Astrocyte of the cerebellum (primary cell): Measurements from ENCODE around the gene TGM4.
"Not testable (repeated sequence)": the region's sequence is repeated elsewhere in the genome, so short reads cannot be mapped to it uniquely, and the experiment has no call there.

Experiments used
- DNase-seq: peaks from one replicate; pipeline ENCODE4 v3.0.0-alpha.2; 2011; ENCODE audit warnings: low read depth
- H3K4me3 ChIP-seq: 2 replicates; pipeline ENCODE4 v1.5.1; 2011; ENCODE audit warnings: mild to moderate bottlenecking, low read depth, low read length, moderate library complexity
- CTCF ChIP-seq: IDR thresholded peaks from 2 replicates; pipeline ENCODE4 v1.5.1; 2012; ENCODE audit warnings: low read length, low read depth, moderate library complexity, mild to moderate bottlenecking; ENCODE audit errors: missing control alignments
- in situ Hi-C: cut with HindIII; loops from 2 replicates; pipeline ENCODE4 v1.10.0; 2017; ENCODE audit warnings: low sequenced_read_pairs

Gene TGM4

GRCh38 chr3:44835684-44836083 is 38.7 kb upstream of the TGM4 start:
- TF ChIP-seq CTCF: no peak
- DNase-seq: no peak
- no peak overlapping the region for H3K4me3 ChIP-seq
- in situ Hi-C loops: no loop called here

DNA sequence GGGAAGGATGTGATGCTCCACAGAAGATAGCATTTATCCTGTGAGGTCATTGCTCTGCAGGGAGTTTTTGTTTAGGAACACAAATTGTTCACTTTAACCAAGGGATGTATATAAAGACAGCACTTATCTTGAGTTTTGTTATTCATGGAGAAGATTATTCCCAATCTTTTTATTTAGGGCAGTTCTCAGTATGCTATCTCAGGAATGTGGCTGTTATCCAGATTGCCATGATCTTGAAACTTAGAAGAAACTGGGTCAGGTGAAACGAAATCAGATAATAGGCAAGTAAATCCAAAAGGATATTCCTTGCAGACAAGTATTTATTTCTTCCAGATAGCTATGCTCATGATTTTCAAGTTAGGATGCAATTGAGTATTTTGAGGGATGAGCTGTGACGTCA is 32.0 kb upstream of the TGM4 start:
- no peak for TF ChIP-seq CTCF
- no peak for DNase-seq
- no peak overlapping the region for H3K4me3 ChIP-seq
- in situ Hi-C loops: no loop called here

GRCh38 chr3:44845528-44846520 is 28.6 kb upstream of the TGM4 start:
- in situ Hi-C loops: no loop called here
- DNase-seq: no peak
- H3K4me3 ChIP-seq: no peak overlapping the region
- no peak for TF ChIP-seq CTCF

DNA sequence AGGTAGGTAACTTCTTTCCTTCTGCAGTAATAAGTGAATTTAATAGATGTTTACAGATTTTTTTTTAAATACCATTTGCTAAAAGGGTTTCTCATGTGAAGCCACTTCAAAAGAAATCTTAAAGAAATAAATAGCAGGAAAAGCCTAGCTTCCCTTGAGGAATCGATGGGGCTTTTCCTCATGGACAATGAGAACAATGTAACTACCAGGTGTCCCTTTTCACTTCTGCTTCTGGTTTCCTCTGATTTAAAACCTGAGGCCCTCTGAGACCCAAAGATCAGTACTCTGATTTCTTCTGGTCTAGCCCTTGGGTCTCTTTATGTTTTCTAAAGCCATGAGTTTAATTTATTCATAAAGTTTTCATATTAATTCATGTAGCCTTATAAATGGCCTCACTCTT is 25.8 kb upstream of the TGM4 start:
- in situ Hi-C loops: no loop called here
- TF ChIP-seq CTCF: no peak
- no peak for DNase-seq
- no peak overlapping the region for H3K4me3 ChIP-seq

- DNase-seq, H3K4me3 ChIP-seq, in situ Hi-C loops: not testable (repeated sequence)
Observed at GRCh38 chr3:44856663-44857062, 17.7 kb upstream of the TGM4 start.

DNA sequence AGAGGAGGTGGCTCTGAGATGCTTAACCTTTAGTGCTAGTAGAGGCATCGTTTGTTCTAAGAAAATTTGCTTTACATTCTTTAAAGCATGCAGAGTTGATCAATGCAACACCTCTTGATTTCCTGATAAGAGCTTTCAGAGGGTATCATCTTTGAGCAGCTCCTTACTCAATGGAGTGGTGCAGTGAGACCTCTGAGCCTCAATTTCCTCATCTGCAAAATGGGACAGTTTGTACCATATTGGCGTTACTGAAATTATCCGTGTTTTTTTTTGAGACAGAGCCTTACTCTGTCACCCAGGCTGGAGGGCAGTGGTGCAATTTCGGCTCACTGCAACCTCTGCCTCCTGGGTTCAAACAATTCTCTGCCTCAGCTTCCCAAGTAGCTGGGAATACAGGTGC is 14.3 kb upstream of the TGM4 start:
- no peak overlapping the region for H3K4me3 ChIP-seq
- TF ChIP-seq CTCF: no peak
- in situ Hi-C loops: no loop called here
- no peak for DNase-seq
